ENCODE results near the gene BIRC3.

DNA sequence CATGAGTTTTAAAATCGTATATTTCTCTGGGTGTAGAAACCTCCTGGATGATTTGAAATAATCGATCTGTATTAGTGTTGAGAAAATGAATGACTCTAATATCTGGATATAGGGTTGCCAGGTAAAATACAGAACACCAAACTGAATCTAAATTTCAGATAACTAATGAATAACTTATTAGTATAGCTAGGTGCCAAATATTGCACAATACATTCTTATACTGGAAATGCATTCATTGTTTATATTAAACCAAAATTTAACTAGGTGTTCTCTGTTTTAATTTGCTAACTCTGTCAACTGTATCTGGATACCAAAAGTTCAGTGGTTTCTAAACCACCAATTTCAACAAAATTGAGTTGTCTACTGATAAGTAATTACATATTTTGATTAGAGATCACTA is 2.5 kb upstream of the BIRC3 start:
- TF ChIP-seq, protein P1, sequence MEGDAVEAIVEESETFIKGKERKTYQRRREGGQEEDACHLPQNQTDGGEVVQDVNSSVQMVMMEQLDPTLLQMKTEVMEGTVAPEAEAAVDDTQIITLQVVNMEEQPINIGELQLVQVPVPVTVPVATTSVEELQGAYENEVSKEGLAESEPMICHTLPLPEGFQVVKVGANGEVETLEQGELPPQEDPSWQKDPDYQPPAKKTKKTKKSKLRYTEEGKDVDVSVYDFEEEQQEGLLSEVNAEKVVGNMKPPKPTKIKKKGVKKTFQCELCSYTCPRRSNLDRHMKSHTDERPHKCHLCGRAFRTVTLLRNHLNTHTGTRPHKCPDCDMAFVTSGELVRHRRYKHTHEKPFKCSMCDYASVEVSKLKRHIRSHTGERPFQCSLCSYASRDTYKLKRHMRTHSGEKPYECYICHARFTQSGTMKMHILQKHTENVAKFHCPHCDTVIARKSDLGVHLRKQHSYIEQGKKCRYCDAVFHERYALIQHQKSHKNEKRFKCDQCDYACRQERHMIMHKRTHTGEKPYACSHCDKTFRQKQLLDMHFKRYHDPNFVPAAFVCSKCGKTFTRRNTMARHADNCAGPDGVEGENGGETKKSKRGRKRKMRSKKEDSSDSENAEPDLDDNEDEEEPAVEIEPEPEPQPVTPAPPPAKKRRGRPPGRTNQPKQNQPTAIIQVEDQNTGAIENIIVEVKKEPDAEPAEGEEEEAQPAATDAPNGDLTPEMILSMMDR (IDR thresholded peaks at IDR 0.05) = no peak
- TF ChIP-seq POLR2AphosphoS5 (IDR thresholded peaks at IDR 0.05) = no peak
- TF ChIP-seq POLR2A (IDR thresholded peaks at IDR 0.05) = no peak

Data from transverse colon (tissue), 4 donors.